NCI-H2107 treated with DMSO at 0.1 percent for 48 hours (cell line): ENCODE data around the gene SVOPL.

Experiments used
- DNase-seq: peaks from one replicate; lab custom pipeline; 2025; ENCODE audit not compliant: unreplicated experiment; lab: John Stamatoyannopoulos, UW

Gene SVOPL

GRCh38 chr7:138610671-138611170, 90.4 kb downstream of the SVOPL start:
- DNase-seq, result no peak

DNA sequence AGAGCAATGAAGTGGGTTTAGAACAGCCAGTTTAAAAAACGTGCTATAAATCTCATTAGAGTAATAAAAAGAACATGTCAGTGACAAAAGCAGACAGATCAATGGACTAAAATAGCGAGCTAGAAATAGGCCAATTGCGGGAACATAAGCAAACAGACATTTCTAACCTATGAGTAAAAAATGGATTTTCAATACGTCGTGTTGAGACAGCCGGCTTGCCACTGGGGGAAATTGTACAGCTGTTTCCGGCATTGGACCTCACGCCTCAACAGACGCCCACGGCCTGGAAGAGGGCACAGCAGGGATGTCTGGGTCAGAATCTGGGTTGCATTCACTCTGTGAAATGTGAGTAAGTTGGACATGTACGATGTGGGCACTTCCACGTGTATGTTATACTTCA, 92.9 kb downstream of the SVOPL start:
- no peak for DNase-seq

- no peak for DNase-seq
Observed at GRCh38 chr7:138607216-138608126, 93.7 kb downstream of the SVOPL start.

DNA sequence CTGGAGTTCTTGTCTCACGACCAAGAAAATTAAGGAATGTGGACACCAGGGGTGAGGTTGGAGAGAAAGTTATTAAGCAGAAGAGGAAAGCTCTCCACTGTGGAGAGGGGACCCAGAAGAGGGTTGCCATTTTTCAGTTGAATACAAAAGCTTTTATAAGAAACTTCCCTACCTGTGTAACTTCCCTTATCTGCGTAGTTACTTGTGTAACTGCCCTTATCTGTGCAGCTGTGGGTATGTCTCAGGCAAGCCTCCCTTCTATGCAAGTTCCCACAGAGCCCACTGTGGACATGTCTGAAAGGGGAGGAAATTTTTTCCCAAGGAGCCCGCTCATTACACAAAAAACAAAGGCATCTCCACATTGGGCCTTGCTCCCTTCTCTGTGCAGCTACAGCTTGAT, 94.9 kb downstream of the SVOPL start:
- DNase-seq, result no peak

- no peak for DNase-seq
Observed at GRCh38 chr7:138603549-138604318, 97.4 kb downstream of the SVOPL start.

- DNase-seq, result no peak
Observed at GRCh38 chr7:138602451-138602850, 98.7 kb downstream of the SVOPL start.

- no peak for DNase-seq
Observed at GRCh38 chr7:138595454-138595853, 105.7 kb downstream of the SVOPL start.

DNA sequence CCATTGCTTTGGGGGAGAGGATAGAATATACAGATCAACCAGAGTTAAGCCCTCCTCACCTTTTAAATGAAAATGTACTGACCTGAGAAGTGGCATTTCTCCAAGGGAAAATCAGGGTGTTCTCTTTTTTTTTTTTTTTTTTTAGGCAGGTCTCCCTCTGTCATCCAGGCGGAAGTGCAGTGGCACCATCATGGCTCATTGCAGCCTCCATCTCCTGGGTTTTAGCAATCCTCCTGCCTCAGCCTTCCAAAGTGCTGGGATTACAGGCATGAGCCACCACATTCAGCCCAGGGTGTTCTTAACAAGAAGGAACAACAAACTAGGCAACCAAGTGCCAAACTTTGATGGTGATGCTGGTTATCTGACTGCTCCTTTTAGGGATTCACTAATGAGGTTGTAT, 111.0 kb downstream of the SVOPL start:
- no peak for DNase-seq

GRCh38 chr7:138588986-138589385, 112.2 kb downstream of the SVOPL start:
- no peak for DNase-seq

DNA sequence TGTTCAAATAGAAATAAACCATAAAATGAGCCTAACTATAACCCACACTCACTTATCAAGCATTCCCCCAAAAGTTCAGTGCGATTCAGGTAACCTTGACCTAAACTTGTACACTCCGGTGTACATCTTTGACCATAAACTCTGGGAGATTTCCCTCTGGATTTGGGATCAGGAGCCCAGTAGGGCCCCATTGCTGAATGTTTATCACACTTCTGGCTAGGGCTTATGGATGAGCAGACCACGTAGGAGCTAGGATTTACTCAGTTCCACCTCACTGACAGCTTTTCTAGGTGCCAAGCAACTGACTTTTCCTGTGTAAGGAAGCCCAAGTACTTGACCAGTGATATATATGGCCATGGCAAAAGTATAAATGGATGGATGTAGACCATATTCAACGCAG, 113.7 kb downstream of the SVOPL start:
- no peak for DNase-seq

DNA sequence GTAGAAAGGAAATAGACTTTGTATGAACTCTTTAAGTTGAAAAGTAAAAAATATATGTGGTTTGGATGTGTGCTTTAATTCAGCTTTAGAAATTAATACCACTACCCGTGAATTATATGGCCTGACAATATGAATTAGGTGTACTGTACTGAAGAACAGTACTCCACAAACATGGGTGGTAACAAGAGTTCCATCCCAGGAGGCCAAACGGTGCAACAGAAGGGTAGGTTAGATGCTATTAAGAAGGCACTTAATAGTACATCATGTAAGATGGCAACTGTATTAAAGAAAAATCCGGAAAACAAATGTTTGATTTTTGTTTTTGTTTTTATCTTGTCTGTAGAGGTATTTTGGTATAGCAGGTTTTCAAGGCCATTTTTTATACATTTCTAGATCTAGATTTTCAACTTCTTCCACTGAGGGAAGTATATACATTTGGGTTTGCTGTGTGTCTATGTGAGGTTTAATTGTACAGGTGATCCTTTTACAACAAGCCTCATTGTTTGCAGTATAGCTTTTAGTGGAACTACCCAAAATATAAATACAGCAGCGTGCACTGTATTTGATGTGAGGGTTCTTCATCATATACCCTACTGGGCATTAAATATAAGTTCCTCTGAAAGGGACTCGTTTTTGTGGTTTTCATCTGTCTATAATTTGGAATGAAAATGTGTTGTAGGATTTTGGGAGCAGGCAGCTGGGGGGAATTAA, 115.7 kb downstream of the SVOPL start:
- no peak for DNase-seq

DNA sequence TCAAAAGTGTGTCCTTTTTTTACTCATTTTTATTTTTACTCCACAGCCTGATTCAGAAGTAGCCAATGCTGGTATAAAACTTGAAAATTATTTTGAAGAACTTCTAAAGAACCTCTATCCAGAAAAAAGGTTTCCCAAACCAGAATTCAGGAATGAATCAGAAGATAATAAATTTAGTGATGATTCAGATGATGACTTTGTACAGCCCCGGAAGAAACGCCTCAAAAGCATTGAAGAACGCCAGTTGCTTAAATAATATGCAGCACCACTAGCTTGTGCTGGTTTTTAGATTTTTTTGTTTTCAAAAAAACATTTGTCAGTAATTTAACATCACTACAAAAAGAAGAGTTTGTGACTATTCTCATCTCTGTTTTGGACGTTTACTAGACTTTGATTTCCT, 116.5 kb downstream of the SVOPL start:
- no peak for DNase-seq

DNA sequence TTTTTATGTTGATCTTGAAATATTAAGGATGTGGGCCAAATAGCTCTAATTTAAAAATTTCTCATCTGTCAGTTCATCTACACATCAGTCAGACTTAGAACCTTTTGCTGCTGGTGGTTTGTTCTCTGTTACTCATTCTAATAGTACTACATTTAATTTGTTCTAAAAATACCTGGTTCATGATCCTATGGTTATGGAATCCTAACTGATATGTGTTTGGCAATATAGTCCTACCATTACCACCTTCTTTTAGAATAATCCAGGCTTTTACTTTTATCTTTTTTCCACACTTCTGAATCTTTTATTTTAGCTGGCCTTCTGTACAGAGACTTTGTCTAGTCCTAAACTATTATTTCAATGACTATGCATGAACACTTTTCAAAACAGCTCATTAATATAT, 116.9 kb downstream of the SVOPL start:
- no peak for DNase-seq

GRCh38 chr7:138581065-138581464, 120.1 kb downstream of the SVOPL start:
- DNase-seq, result no peak

DNA sequence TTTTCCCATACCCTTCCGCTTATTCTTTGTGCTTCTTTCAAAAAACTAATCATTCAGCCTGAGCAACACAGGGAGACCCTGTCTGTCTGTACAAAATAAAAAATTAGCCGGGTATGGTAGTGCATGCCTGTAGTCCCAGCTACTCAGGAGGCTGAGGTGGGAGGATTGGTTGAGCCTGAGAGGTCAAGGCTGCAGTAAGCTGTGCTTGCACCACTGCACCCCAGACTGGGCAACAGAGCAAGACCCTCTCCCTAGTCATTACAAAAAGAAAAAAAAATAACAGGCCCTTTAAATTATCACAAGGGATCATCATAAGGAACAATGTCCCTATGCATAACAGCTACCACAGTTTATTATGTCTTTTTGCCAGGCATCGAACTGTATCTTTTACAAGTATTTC, 121.5 kb downstream of the SVOPL start:
- DNase-seq, result no peak

DNA sequence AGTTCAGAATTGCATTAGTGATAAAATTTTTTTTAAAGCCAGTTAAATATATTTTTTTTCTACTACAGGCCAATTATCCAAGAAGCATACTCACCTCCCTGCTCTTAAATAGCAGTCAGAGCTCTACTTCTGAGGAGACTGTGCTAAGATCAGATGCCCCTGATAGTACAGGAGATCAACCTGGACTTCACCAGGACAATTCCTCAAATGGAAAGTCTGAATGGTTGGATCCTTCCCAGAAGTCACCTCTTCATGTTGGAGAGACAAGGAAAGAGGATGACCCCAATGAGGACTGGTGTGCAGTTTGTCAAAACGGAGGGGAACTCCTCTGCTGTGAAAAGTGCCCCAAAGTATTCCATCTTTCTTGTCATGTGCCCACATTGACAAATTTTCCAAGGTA, 122.0 kb downstream of the SVOPL start:
- DNase-seq, result no peak

DNA sequence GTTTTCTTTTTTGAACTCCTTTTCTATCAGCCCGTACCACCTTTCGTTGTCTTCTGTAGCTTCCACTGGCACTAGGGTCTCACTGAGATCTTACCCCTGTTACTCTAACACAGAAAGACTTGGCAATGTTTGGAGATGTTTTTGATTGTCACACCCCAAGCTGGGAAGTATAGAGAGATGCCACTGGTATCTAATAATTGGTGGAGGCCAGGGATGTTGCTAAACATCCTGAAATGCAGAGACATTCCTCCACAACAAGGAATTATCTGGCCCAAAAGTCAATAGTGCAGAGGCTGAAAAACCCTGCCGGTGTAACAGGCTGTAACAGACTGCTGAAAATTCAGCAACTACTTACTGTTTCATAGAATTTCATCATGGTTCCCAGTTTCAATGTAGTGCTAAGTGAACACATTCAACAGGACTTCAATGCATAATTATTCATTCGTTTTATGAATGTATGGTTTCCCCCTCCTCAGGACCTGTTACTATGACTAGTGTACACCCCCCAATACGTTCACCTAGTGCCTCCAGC, 125.2 kb downstream of the SVOPL start:
- DNase-seq, result no peak

GRCh38 chr7:138573741-138574140, 127.4 kb downstream of the SVOPL start:
- no peak for DNase-seq

GRCh38 chr7:138570715-138571114, 130.4 kb downstream of the SVOPL start:
- DNase-seq, result no peak

GRCh38 chr7:138569418-138569817, 131.7 kb downstream of the SVOPL start:
- DNase-seq, result no peak

DNA sequence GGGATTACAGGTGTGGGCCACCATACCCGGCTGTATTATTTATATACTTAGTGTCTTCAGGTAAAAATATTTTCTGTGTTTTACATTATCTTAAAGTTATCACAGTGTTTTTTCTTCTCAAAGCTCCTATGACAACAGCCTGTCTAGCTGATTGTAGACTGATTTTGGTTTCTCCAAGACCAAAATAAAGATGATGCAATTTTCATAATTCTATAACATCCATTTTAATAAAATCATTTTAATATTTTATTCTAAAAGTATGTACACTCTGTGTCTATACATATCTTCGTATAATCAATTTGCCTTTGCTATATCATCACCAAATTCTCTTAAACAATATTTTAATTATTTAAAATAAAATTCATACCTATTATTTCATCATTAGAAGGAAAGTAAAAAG, 132.5 kb downstream of the SVOPL start:
- no peak for DNase-seq
